Measurements from ENCODE around the gene ZCCHC7.
A peak's percentile ranks its signal among the peaks of the same experiment; 100 is the strongest.

The ZCCHC7 gene

DNA sequence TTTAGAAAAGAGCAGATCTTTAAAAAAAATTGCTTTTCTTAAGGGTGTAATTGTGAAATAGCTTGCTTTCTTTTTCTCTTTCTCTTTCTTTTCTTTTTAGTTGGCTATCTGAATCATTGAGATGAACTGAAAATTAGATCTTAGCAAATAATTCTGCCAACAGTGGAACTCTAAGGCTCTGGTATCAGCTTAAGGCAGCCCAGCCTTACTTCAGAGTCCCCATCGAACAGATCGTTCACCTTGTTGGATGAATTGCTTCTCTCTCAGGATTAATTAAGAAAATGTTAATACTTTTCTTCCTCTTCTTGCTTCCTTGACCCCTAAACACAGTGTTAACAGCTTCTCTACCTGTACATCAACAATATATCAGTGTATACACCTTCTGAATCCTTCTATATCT, 92.1 kb downstream of the ZCCHC7 start:
- no peak for DNase-seq

DNA sequence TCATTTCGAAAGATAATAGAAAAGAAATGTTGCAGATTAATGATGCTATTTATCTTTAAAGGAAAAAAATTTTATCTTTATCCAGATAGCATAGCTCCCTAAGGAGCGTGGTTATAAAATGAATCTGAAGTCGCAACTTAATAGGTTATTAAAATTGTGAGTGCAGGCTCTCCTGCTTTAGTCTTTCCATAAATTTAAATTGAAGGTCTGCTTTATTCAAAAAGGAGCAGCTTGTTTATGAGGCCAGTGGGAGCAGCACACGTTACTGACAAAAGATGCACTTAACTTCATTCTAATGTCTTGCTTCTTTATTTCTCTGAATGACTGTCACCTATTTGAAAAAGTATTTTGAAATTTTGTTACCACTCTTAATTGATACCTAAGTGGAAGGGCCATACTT, 95.0 kb downstream of the ZCCHC7 start:
- no peak for DNase-seq

DNA sequence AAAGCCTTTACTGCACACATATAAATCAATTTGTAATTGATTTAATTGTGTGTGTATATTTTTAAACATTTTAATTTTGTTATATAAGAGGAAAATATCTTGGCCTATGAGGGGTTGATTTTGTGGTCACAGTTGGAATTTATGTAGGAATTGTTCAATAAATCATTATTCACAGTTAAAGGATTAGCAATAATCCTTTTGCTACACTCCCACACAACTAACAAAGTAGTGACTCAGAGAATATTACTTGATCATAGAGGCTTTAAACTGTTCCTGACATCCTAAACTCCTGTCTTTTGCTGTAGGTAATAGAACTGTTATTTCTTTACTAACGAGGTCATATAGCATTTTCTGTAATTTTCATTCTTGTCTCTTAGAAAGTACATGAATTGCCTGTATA, 95.5 kb downstream of the ZCCHC7 start:
- DNase-seq, result no peak

DNA sequence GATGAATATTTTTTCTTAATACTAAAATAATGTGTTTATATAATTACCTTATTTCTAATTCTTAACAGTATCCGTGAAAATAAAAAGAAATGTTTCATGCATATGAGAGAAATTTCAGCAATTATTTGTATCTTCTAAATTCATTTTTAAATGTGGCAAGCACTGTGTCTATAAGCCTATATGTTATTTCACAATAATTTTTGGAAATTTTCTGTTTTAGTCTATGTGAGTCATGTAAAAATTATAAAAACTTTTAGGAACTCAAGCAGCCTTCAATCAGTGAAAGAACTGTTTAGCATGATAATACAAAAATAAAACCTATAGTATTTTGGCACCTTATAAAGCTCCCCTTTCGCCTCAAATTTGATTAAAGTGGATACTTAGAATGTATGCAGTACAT, 96.8 kb downstream of the ZCCHC7 start:
- DNase-seq, result no peak

DNA sequence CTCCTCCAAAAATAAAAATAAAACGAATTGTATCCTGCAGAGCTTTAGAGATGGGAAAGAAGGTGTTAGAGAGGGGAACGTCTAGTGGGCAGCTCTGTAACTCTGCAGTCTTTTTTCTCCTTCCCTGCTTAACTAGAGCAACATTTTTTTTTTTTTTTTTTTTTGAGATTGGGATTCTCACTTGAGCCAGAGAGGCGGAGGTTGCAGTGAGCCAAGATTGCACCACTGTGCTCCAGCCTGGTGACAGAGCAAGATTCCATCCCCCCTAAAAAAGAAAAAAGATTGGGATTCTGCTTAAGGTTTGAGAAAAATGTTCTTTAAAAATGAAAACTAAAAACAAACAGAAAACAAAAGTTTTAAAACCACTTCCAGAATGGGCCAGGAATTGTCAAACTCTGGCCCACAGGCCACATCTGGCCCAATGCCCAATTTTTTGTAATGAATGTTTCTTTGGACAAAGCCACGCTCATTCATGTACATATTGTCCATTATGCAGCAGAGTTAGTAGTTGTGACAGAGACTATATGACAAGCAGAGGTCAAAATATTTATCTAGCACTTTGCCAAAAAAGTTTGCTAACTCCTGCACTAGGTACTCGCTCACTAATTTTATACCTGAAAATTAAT, 98.5 kb downstream of the ZCCHC7 start:
- DNase-seq, result no peak

DNA sequence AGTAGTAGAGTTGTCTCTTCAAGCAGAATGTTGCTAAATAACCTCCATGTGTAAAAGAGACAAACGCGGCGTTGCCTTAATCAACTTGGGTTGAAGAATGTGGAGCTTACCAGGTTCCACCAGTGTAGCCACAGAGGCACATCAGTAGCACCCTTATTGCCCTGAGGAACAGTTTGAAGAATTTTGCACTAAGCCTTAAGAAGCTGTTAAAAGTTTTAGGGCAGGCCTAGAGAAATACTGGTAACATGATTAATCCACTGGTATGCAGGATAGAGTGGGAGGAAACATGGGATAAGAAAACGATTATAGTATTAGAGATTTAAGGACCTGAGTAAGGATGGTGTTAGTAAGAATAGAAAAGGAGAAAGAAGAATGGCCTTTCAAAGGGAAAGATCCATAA, 100.6 kb downstream of the ZCCHC7 start:
- no peak for DNase-seq

DNA sequence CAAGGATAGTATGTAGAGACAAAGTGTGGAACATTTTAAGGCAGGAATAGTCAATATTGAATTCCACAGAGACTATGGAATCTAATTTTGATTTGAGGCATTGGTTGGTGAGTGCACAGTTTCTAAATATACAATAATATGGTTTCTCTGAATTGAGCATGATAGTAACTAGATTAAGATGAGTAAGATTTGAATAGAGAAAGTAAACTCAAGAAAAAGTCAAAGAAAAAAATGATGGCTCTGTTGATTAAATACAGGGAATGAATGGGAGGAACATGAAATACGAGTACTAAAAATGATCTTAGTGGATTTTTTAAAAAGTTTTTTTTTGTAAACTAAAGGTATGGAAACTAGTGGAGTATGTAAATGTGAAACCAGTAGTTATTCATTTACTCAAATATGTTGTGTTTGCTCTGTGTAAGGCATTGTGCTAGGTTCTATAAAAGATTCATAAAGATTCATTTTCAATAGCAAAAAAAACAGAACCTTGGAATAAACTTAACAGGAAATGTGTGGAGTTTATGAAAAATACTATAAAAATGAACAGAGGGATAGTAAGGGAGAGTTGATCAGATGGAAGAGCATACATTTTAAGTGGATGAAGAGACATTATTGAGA, 101.2 kb downstream of the ZCCHC7 start:
- no peak for DNase-seq

DNA sequence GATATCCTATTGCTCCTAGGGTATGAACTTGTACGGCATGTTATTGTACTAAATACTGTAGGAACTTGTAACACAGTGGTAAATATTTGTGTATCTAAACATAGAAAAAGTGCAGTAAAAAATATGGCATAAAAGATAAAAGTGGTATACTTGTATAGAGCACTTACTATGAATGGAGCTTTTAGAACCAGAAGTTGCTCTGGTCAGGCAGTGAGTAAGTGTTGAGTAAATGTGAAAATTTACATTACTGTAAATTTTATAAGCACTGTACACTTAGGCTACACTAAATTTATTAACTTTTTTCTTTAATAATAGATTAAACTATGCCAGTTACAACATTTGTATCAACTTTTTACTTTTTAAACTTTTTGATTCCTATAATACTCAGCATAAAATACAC, 109.1 kb downstream of the ZCCHC7 start:
- DNase-seq, result no peak

DNA sequence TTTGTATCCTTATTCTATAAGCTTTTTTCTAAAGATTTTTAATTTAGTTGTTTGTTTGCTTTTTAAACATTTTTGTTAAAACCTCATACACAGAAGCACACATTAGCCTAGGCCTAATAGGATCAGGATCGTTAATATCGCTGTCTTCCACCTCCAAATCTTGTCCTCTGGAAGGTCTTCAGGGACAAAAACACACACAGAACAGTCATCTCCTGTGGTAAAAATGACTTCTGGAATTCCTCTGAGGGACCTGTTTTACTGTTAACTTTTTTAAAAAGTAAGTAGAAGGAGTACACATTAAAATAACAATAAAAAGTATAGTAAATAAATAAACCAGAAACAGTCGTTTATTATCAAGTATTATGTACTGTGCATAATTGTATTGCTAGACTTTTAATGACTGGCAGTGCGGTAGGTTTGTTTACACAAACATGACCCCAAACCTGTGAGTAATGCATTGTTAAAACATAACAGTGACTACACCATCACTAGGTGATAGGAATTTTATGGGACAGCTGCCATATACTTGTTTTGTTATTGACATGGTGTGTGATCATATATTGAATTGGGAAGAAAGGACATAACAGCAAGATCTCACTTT, 109.6 kb downstream of the ZCCHC7 start:
- DNase-seq, result no peak

DNA sequence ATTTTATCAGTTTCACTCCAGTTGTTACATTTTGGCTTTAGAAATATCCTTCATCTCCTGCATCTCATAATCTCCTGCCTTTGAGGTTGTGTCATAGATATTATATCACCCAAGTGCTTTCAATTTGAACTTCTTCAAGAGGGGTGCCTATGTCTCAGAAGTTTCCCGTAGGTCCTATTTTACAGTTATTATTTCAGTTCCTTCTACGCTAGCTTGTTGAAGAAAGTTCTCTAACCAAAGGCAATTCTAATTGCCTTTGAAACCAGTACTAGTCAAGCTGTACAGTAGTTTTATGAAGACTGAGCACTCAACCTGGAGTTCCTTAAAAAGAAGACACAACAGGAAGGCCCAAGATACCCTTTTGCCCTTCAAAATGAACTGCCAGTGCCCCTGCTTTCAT, 116.4 kb downstream of the ZCCHC7 start:
- DNase-seq, result no peak

DNA sequence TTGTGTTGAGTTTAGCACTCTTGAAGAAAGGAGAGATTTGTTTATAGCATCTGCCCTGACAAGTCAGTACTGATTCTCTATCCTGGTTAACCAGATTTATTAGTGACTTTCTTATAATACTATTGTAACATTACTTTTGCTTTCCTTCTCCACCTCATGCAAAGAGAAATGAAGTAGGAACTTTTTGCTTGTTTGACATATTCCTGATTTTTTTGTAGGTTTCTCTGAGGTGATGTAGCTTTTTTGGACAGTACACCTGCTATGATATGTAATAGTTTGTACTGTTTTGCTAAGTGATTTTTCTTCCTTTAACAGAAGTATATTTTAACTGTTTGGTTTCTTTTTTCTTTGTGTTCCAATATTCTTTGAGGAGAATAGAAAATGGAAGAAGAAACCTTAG, 117.7 kb downstream of the ZCCHC7 start:
- no peak for DNase-seq

DNA sequence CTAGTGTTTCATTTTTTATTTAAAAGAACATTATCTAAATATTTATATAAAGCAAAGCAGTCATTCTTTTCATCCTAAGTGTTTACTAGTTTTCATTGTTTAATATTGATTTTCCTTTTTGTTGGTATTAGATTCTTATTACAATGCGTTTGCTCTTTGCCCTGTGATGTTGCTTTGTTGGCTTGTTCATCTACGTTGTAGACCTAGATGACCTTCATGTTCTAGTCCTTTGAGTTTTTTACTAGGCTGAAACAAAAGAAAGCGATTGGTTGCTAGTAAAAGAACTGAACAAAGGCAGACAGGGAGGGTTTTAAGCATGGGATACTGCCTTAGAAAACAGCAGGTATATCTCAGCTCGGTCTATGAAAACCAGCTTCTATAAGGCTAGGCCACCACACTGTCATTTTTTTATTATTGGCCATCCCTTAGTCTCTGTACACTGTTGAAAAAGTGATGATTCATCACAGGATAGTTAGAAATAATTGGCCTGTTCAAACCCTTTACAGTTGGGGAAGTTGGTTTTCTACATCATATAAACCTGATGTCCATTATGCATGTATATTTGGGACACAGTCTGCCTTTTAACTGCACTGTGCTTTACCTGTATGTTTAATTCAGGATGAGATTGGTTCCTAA, 119.0 kb downstream of the ZCCHC7 start:
- peak in 1 of 2 experiments; percentile 19 for DNase-seq

DNA sequence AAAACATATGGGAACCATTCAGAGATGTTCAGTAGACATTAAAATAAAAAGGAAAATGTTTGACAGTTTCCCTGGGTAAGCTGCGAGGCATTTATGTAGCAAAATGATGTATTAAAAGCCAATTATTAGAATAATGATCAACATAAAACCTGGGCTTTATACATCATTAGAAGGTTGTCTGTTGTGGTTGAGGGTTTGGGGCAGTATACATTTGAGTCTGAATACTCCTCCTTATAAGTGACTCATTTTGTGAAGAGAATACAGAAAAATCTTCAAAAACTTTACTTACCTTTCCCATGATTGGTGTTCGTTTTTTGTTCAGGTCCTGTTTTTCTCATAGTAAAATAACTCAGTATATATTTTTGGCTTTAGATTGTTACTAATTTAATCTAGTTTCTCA, 119.5 kb downstream of the ZCCHC7 start:
- DNase-seq, result no peak

DNA sequence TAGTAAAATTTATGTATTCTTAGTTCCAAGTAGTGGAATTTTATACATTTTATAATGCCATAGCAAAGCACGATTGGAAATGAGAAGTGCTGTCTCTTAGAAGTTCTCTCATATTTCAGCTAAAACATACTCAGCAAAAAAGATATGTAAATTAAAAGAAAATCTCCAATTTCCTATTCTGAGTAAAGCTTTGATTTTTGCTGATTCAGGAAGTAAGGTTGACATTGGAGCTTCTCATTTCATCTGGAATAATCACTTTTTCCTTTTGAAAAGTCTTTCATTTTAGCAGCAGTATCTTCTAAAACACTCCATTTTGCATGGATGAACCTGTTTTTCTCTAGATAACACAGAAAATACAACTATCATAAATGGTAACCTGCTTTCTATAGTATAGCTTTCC, 121.0 kb downstream of the ZCCHC7 start:
- DNase-seq, result no peak

DNA sequence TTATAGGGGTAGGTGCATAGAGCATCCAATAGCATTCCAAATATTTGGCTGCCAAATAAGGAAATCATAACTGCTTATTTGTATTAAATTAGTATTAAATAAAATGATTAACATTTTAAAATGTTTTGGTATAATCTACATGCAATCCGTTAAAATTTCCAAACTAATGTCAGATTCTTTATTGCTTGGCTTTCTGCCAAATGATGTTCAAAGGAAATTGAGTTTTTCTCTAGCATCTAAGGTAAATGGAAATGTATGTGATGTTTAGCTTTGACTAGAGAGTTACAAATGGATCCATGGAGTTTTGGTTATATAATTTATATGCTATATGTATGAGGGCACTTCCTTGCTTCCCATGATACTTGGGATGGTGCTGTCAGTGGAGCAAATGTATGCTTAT, 121.7 kb downstream of the ZCCHC7 start:
- DNase-seq, result no peak

DNA sequence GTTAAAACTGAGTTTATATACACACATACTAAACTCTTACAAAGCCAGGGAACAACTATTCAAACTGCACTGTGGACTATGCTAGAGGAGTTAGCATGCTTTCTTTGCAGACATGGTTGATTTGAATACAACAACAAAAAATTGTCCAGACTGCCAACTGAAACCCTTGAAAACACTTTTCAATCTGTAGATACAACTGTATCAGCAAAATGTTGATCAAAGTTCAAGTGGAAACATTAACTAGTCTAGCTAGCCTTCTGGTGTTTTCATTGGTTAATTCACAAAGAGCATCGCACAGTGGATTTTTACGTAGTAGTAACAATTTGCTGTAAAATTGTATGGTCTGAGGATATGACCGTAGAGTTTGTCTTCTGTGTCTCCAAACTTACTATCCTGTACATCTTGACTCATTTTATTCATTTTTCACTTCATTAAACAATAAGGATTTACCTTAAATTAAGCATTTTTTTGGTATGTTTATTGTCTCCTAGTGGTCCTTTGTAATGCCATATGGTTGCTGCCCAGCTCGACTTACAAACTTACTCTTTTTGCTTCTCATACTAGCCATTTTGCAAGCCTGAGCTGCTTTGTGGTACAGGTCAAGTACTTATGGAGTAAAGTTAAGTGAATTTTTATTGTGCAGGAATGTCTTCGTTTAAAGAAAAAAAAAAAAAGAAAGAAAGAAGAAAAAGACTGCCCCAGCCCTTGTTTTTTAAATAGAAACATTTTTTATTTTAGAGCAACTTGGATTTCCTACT, 123.4 kb downstream of the ZCCHC7 start:
- no peak for DNase-seq

DNA sequence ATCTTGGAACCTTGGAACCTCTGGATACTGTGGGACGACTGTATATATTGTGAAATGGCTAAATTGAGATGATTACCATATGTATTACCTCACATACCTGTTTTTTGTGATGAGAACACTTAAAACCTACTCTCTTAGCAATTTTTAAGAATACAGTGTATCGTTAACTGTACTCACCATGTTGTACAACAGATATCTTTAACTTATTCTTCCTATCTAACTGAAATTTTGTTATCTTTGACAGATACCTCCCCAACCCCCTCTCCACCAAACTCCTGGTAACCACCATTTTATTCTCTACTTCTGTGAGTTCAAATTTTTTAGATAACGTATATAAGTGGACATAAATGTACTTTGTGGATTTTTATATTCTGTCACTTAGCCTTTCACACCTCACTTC, 126.5 kb downstream of the ZCCHC7 start:
- DNase-seq, result no peak

DNA sequence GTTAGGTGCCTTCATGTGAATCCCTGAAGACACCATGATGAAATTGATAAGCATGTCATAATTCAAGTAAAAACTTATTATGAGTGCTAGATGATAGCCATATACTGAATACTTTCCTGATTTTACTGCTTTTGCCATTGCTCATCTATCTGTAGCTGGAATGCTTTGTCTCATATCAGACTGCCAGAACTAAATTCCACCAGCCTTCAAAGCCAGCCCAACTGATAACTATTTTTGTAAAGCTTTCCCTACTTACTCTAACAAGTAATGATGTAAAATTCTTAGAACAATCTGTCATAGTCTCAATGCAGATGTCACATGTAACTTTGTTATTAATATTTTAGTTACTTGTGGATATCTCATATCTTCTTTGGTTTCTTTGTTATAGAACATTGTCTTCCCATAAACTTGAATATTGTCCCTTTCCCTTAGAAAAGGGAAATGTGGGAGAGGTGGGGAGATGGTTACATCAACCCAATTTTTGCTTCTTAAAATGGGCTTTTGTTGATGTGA, 128.3 kb downstream of the ZCCHC7 start:
- DNase-seq, result no peak

DNA sequence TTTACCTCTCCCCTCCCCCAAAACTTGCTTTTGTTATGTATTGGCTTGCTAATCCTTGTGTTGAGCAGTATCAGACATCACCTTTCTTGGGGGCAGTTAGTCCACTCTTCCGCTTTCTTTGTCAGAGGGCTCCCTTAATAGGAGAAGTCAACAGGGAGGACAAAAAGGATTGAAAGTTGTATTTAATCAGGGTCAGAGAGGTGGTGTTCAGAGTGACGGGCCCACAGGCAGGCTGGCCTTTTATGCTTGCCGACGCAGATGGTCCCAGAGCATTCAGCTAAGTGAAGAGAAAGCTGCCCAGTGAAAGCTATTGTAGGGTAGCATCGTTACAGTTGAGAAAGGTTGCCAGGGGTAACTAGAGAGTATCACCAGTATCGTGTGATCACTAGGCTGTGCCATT, 131.1 kb downstream of the ZCCHC7 start:
- no peak for DNase-seq

DNA sequence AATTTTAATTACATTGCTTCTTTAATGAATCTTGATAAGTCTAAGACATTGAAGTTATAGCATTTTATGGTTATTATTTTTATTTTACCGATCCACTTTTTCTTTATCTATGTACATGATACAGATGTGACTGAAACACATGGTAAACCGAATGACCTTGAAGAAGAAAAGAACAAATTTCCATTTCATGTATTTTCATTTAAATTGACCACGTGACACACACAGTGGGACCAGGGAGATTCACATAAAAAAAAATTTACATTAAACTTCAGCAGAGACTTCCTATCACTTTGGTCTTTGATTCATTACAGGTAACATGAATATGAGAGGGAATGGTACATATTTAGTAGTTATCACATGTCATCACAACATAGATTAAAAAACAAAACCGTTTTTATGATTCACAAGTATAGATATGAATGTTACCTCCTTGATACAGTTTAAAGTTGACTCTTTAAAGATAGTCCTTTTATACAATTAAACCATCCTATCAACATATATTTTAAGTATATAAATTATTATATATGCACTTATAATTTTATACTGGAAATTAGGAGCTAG, 133.1 kb downstream of the ZCCHC7 start:
- DNase-seq, result no peak

DNA sequence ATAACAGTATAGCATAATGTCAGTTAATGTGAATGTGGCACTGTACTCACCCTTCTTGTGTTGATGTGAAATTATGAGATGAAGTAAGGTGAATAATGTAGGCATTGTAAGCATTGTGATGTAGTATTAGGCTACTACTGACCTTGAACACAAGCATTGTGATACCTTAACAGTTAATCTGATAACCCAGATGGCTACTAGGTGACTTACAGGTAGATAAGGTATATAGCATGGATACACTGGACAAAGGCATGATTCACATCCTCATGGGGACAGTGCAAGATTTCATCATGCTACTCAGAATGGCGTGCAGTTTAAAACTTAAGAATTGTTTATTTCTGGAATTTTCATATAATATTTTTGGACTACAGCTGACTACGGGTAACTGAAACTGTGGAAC, 134.8 kb downstream of the ZCCHC7 start:
- DNase-seq, result no peak

DNA sequence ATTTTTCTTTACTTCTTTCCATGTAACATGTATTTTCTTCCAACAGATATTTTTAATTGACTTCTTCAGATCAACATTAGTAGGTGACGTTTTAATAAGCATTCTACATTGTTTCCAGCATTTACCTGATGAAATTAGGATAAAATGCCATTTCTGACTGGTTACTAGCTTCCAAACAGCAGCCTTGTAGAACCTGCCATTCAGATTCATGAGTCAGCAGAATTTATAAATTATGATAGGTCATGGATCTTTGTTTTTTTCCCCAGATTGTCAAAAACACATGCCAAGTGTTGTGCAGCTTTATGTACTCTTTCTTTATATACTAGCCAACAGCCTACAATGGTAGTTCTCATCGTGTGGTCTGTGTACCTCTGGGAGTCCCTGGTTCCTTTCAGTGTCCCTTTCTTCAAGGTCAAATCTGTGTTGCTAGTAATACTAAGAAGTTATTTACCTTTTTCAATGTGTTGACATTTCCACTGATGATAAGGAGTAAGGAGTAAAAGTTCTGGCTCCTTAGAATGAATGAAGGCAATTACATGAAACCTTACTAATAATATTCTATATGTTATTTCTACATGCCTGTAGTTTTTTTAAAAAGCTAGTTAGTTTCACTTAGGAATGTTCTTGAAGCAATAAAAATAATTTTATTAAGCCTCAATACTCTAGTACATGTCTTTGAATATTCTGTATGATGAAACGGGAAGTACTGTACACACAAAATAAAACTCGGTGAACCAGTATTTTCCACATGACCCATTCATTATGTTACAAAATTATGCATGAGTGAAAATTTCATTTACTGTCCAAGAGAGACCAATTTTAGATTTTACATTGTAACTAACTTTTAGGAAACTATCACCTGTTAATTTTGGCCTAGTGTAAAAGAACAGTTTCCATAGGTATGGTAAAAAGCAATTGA, 135.8 kb downstream of the ZCCHC7 start:
- DNase-seq, result no peak

Data from Kasumi-1 (cell line).